T follicular helper cell (primary cell): Measurements from ENCODE around the gene PACS1.
"Not testable (repeated sequence)": the region's sequence is repeated elsewhere in the genome, so short reads cannot be mapped to it uniquely, and the experiment has no call there.

ENCODE experiments used
- DNase-seq: peaks from one replicate; pipeline ENCODE4 v3.0.0-alpha.2; 2020; ENCODE audit warnings: low read depth

The PACS1 gene

GRCh38 chr11:66226101-66226500 is 156.0 kb downstream of the PACS1 start:
- DNase-seq = no peak

GRCh38 chr11:66227700-66228099 is 157.6 kb downstream of the PACS1 start:
- DNase-seq = no peak

GRCh38 chr11:66228521-66228920 is 158.4 kb downstream of the PACS1 start:
- no peak for DNase-seq

GRCh38 chr11:66230156-66230555 is 160.1 kb downstream of the PACS1 start:
- no peak for DNase-seq

GRCh38 chr11:66230978-66231377 is 160.9 kb downstream of the PACS1 start:
- DNase-seq = no peak

GRCh38 chr11:66231561-66231960 is 161.5 kb downstream of the PACS1 start:
- DNase-seq = no peak

- DNase-seq = no peak
Observed at GRCh38 chr11:66232769-66233168, 162.7 kb downstream of the PACS1 start.

- DNase-seq = no peak
Observed at GRCh38 chr11:66233301-66233700, 163.2 kb downstream of the PACS1 start.

GRCh38 chr11:66235141-66235540 is 165.1 kb downstream of the PACS1 start:
- no peak for DNase-seq

GRCh38 chr11:66237867-66238266 is 167.8 kb downstream of the PACS1 start:
- DNase-seq = no peak

GRCh38 chr11:66238786-66239413 is 168.8 kb downstream of the PACS1 start:
- no peak for DNase-seq

GRCh38 chr11:66239511-66239910 is 169.4 kb downstream of the PACS1 start:
- no peak for DNase-seq

GRCh38 chr11:66239998-66240780 is 170.1 kb downstream of the PACS1 start:
- DNase-seq = no peak

- DNase-seq = no peak
Observed at GRCh38 chr11:66240781-66241136, 170.7 kb downstream of the PACS1 start.

- no peak for DNase-seq
Observed at GRCh38 chr11:66242095-66242765, 172.2 kb downstream of the PACS1 start.

GRCh38 chr11:66243782-66244535 is 173.9 kb downstream of the PACS1 start:
- no peak for DNase-seq

- DNase-seq = no peak
Observed at GRCh38 chr11:66247295-66247694, 177.2 kb downstream of the PACS1 start.

- DNase-seq = no peak
Observed at GRCh38 chr11:66247801-66248200, 177.7 kb downstream of the PACS1 start.

- DNase-seq = no peak
Observed at GRCh38 chr11:66248903-66249302, 178.8 kb downstream of the PACS1 start.

GRCh38 chr11:66251809-66252208 is 181.7 kb downstream of the PACS1 start:
- DNase-seq = no peak

- not testable (repeated sequence) for DNase-seq
Observed at GRCh38 chr11:66253081-66253480, 183.0 kb downstream of the PACS1 start.

- no peak for DNase-seq
Observed at GRCh38 chr11:66258473-66258893, 188.4 kb downstream of the PACS1 start.
